Measurements from ENCODE around the gene NEBL.

- TF ChIP-seq, protein P1, sequence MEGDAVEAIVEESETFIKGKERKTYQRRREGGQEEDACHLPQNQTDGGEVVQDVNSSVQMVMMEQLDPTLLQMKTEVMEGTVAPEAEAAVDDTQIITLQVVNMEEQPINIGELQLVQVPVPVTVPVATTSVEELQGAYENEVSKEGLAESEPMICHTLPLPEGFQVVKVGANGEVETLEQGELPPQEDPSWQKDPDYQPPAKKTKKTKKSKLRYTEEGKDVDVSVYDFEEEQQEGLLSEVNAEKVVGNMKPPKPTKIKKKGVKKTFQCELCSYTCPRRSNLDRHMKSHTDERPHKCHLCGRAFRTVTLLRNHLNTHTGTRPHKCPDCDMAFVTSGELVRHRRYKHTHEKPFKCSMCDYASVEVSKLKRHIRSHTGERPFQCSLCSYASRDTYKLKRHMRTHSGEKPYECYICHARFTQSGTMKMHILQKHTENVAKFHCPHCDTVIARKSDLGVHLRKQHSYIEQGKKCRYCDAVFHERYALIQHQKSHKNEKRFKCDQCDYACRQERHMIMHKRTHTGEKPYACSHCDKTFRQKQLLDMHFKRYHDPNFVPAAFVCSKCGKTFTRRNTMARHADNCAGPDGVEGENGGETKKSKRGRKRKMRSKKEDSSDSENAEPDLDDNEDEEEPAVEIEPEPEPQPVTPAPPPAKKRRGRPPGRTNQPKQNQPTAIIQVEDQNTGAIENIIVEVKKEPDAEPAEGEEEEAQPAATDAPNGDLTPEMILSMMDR (IDR thresholded peaks at IDR 0.05): no peak
- TF ChIP-seq POLR2A (IDR thresholded peaks at IDR 0.05) (no peak), POLR2AphosphoS5 (IDR thresholded peaks at IDR 0.05) (no peak), EP300 (IDR thresholded peaks at IDR 0.05) (no peak)
These were observed 34.2 kb upstream of the NEBL start for GRCh38 chr10:20931156-20931795.
